ENCODE data around the gene RAB1B.

The RAB1B gene

DNA sequence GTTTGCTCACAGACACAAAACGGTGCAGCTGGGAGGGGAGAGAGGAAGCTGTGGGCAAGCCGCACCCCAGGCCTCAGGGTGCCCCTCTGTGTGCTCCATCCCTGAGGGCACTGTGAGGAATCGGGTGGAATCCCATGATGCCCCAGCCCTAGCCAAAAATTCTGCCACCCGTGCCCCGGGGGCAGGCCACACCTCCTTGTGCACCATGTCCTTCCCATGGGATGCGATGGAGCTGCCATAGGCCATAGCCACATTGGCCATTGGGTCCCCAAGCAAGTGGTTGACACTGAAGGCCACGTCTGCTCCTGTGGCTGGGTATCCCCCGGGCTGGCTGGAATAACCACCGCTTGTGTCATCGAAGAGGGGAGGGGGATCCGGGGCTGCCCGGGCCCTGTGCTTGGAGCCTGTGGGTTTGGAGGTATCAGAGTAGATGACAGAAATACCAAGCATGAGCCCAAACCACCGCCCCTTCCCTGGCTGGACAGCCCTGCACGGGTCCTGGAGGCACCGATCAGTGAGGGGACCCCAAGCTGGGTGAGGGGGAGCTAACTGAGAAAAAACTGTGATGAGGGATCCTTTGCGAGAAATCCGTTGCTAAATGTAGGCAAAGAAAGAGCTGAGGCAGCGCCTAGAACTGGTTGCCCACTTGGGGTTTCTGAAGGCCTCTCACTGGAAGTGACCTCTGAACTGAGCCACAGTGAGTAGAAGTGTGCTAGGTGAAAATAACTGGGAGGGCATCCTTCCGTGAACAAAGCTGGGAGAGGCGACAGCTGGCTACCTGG, 19.6 kb downstream of the RAB1B start:
- Histone ChIP-seq H3K27me3 (replicated peaks) (peaks cover 18% of the 10 kb centered on the region), H3K4me3 (ENCODE audit: low read depth, low read length) (peak overlapping the region; percentile 72), H3K36me3 (replicated peaks) (peaks cover 15% of the 10 kb centered on the region), H3K27ac (peak overlapping the region; percentile 97)
- DNase-seq, result no peak
- TF ChIP-seq, protein P1, sequence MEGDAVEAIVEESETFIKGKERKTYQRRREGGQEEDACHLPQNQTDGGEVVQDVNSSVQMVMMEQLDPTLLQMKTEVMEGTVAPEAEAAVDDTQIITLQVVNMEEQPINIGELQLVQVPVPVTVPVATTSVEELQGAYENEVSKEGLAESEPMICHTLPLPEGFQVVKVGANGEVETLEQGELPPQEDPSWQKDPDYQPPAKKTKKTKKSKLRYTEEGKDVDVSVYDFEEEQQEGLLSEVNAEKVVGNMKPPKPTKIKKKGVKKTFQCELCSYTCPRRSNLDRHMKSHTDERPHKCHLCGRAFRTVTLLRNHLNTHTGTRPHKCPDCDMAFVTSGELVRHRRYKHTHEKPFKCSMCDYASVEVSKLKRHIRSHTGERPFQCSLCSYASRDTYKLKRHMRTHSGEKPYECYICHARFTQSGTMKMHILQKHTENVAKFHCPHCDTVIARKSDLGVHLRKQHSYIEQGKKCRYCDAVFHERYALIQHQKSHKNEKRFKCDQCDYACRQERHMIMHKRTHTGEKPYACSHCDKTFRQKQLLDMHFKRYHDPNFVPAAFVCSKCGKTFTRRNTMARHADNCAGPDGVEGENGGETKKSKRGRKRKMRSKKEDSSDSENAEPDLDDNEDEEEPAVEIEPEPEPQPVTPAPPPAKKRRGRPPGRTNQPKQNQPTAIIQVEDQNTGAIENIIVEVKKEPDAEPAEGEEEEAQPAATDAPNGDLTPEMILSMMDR (IDR thresholded peaks at IDR 0.05; ENCODE audit: low read depth, low read length, missing control alignments), result no peak
- in situ Hi-C loops (cut with HindIII; ENCODE audit: low pct_ligation_motif_present, low sequenced_read_pairs), result no loop called here

DNA sequence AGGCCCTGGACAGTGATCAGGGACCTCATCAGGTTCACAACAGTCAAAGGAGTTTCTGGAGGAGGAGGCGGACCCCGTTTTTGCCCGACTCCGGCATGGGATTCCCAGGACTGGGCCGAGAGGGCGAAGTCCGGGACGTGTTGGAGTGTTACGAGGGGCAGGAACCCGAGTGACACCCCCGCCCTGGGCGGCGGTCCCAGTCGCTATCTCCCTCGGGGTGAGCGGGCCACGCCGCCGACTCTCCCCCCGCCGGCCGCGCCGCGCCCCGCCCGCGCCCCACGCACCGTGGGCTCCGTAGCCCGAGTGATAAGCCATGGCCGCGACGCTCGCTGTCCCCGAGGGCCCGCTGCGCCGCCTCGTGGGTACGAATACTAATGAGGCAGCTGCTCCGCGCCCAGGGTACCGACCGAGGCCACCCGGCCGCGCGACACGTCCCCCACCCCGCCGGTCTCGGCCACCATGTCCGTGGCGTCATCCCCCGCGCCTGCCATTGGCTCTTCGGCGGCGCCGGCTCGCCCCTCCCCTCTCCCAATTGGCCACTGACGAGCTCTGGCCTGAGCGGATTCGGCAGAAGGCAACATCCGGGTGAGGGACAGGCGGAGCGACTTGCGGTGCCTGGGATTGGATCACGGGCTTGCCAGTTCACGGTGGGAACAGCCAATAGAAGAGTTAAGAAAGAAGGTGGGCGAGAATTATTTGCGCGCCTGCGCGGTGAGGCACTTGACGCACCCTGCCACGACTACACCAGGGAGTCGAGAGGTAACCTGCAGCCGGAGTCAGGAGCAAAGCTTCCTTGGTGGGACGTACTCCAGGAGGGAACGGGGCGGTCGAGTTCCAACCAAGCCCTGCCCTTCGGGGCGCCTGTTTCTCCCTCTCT, 20.5 kb downstream of the RAB1B start, which contains the start of gene YIF1A:
TSS of gene YIF1A (minus strand) at position 473 of the 877 bp plus-strand sequence. CDS start at position 315, 158 bp downstream.
- TF ChIP-seq, protein P1 (IDR thresholded peaks at IDR 0.05; ENCODE audit: low read depth, low read length, missing control alignments), result no peak
- H3K27me3 ChIP-seq (replicated peaks), result peaks cover 19% of the 10 kb centered on the region
- peak within 1 kb of the TSS; percentile 97 for H3K27ac ChIP-seq
- H3K4me3 ChIP-seq (ENCODE audit: low read depth, low read length), result peak within 1 kb of the TSS; percentile 72
- H3K36me3 ChIP-seq (replicated peaks), result peaks cover 12% of the 10 kb centered on the region
- in situ Hi-C loops (cut with HindIII; ENCODE audit: low pct_ligation_motif_present, low sequenced_read_pairs), result no loop called here
- peak; percentile 100 for DNase-seq

DNA sequence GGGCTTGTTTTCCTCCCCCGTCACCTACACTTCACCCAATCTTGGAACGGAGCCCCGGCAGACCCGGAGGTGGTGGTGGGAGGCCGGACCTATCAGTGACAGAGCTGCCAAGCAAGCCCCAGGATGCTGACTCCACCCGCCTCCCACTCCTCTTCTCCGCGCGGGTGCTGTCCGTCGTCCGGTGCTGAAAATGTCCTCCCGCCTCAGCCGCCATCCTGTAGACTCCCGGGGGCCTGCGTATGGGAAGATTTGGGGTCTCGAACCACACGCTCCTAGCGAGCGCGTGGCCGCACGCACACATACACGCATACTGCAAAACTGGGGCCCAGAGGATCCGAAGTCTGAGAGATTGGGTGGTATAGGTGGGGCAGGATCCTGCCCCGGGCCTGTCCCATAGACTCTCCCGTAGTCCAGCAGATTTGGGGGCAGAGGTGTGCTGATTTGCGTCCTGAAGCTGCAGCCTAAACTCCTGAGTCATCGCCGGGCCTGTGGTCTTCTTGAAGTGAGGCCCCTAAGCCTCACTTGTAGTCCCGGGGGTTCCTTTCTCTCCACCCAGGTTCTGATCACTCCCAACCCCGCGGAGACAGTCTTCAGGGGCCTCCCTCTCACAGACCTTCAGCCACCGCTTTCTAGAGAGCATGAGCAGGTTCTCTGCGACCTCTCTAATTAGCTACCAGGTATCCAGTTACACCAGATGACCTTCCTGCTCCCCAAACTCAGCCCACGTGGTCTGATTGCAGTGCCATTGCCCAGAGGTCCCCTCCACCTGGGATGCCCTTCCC, 21.3 kb downstream of the RAB1B start:
- peaks cover 9% of the 10 kb centered on the region for H3K36me3 ChIP-seq (replicated peaks)
- DNase-seq, result no peak
- H3K4me3 ChIP-seq (ENCODE audit: low read depth, low read length), result peak overlapping the region; percentile 72
- in situ Hi-C loops (cut with HindIII; ENCODE audit: low pct_ligation_motif_present, low sequenced_read_pairs), result no loop called here
- TF ChIP-seq, protein P1 (IDR thresholded peaks at IDR 0.05; ENCODE audit: low read depth, low read length, missing control alignments), result no peak
- peaks cover 19% of the 10 kb centered on the region for H3K27me3 ChIP-seq (replicated peaks)
- peak overlapping the region; percentile 97 for H3K27ac ChIP-seq

- in situ Hi-C loops (cut with HindIII; ENCODE audit: low pct_ligation_motif_present, low sequenced_read_pairs), result no loop called here
- H3K27me3 ChIP-seq (replicated peaks), result peaks cover 19% of the 10 kb centered on the region
- H3K27ac ChIP-seq, result no peak overlapping the region
- TF ChIP-seq, protein P1 (IDR thresholded peaks at IDR 0.05; ENCODE audit: low read depth, low read length, missing control alignments), result no peak
- no peak for DNase-seq
- no peak overlapping the region for H3K4me3 ChIP-seq (ENCODE audit: low read depth, low read length)
- peaks cover 9% of the 10 kb centered on the region for H3K36me3 ChIP-seq (replicated peaks)
Measured at GRCh38 chr11:66290330-66290621, 21.8 kb downstream of the RAB1B start.

DNA sequence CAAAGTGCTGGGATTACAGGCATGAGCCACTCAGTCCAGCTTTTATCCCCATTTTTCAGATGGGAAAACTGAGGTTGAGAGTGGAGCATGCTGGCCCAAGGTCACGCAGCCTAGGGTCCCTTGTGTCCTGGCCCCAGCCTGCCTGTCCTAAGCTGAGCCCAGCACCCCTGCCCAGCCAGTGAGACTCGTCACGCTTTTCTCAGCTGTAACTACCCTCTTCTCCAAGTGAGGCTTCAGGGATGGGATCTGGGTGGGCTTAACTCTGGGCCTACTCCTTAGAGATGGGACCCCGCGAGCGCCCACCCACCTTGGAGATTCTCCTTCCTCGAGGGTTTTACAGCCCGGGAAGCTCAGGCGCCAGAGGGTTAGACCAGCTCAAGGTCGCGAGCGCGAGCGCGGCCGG, 22.9 kb downstream of the RAB1B start:
- in situ Hi-C loops (cut with HindIII; ENCODE audit: low pct_ligation_motif_present, low sequenced_read_pairs), result no loop called here
- H3K4me3 ChIP-seq (ENCODE audit: low read depth, low read length), result no peak overlapping the region
- no peak overlapping the region for H3K27ac ChIP-seq
- TF ChIP-seq, protein P1 (IDR thresholded peaks at IDR 0.05; ENCODE audit: low read depth, low read length, missing control alignments), result no peak
- no peak for DNase-seq
- peaks cover 19% of the 10 kb centered on the region for H3K27me3 ChIP-seq (replicated peaks)
- peaks cover 7% of the 10 kb centered on the region for H3K36me3 ChIP-seq (replicated peaks)

Data from brain microvascular endothelial cell (primary cell).